K562 (cell line): ENCODE results near the gene TRIM14. TPM values are rescaled to one million over a fixed set of nuclear protein-coding genes. Genes with fewer than 3 reads are reported as not detected.

Experiments
- ETV6 ChIP-seq, 3 experiments: fragments of 150-350 bp in 1 of 3; sonication (generic) in 1 of 3; formaldehyde crosslinking in 1 of 3; IDR thresholded peaks; 2 replicates each; pipeline versions ENCODE4 v1.6.1 to v1.8.0; 2014 to 2022; ENCODE audit warnings: borderline replicate concordance in 2 of 3, low read depth in 2 of 3, antibody characterized with exemption in 1 of 3, low read length in 1 of 3, mild to moderate bottlenecking in 1 of 3, missing genetic modification reagents in 1 of 3
- KLF1 ChIP-seq: fragments of 450-650 bp; IDR thresholded peaks from 2 replicates; pipeline ENCODE4 v1.6.1; 2016; ENCODE audit warnings: missing genetic modification characterization, missing compliant biosample characterization
- NR2C1 ChIP-seq, 2 experiments: fragments of 450-650 bp; IDR thresholded peaks; 2 replicates each; pipeline ENCODE4 v1.6.1; 2017; ENCODE audit warnings: mild to moderate bottlenecking in 2 of 2, antibody characterized with exemption in 1 of 2, inconsistent platforms in 1 of 2, missing compliant biosample characterization in 1 of 2, missing genetic modification characterization in 1 of 2
- NR2F6 ChIP-seq: fragments of 450-650 bp; formaldehyde crosslinking; IDR thresholded peaks from 2 replicates; pipeline ENCODE4 v1.4.0; 2020; ENCODE audit warnings: mild to moderate bottlenecking
- POLR3G ChIP-seq: IDR thresholded peaks from 2 replicates; pipeline ENCODE4 v1.6.1; 2011; ENCODE audit not compliant: insufficient read length, insufficient replicate concordance; ENCODE audit errors: extremely low read depth
- POU5F1 ChIP-seq: fragments of 150-350 bp; IDR thresholded peaks from 2 replicates; pipeline ENCODE4 v1.6.1; 2014; ENCODE audit warnings: borderline replicate concordance, low read length, low read depth, mild to moderate bottlenecking; ENCODE audit not compliant: partially characterized antibody
- TBP ChIP-seq: optimal IDR thresholded peaks from 2 replicates; pipeline ENCODE3; 2011; ENCODE audit warnings: low read depth, low read length, improper control_type of control experiment
- THAP7 ChIP-seq: fragments of 250-450 bp; sonication (Bioruptor Pico); IDR thresholded peaks from 2 replicates; pipeline ENCODE4 v1.5.0; 2021
- YBX1 ChIP-seq: fragments of 450-650 bp; IDR thresholded peaks from 2 replicates; pipeline ENCODE4 v1.7.1; 2016; ENCODE audit warnings: mild to moderate bottlenecking
- ZNF134 ChIP-seq: fragments of 250-450 bp; sonication (Bioruptor Pico); conservative IDR thresholded peaks from 2 replicates; pipeline ENCODE4 v1.4.0; 2020
- ZNF444 ChIP-seq: fragments of 250-450 bp; sonication (Bioruptor Pico); IDR thresholded peaks from 2 replicates; pipeline ENCODE4 v1.4.0; 2020; ENCODE audit warnings: mild to moderate bottlenecking, moderate library complexity
- polyA plus RNA-seq, 8 experiments: library from polyadenylated mRNA; depleted of rRNA in 4 of 8; stranded (reverse) in 5 of 8; unstranded in 3 of 8; fragments of >200 nt; fragmentation: Nextera tagmentation in 2 of 8; fragmentation: Illumina TruSeq in 1 of 8; extraction: Ambion mirVana in 2 of 8; extraction: Trizol in 1 of 8; gene quantifications; 2 replicates each; pipeline versions ENCODE4 v1.2.1 to v1.2.3, GENCODE V29; 2011 to 2014; ENCODE audit warnings: inconsistent platforms in 1 of 8, missing spikeins in 1 of 8
- total RNA-seq, 7 experiments: library from RNA; depleted of rRNA in 6 of 7; stranded (reverse); fragments of >200 nt in 6 of 7; fragmentation: Illumina TruSeq in 2 of 7; extraction: Trizol in 2 of 7; gene quantifications; 2 replicates each; pipeline versions ENCODE4 v1.2.1 to v1.2.3, GENCODE V29; 2011 to 2021; ENCODE audit warnings: low replicate concordance in 1 of 7
- TF ChIP-seq, protein P1 (sequence below): fragments of 450-650 bp; IDR thresholded peaks from 2 replicates; pipeline ENCODE4 v1.6.1; 2014; ENCODE audit warnings: low read depth, mild to moderate bottlenecking, moderate library complexity, borderline replicate concordance
- TF ChIP-seq, protein P2 (sequence below): fragments of 450-650 bp; IDR thresholded peaks from 2 replicates; pipeline ENCODE4 v1.6.1; 2017; ENCODE audit warnings: antibody characterized with exemption, mild to moderate bottlenecking

The TRIM14 gene
- total and polyA plus RNA-seq, 9 of the 15 experiments (the other 6 are each of a cell fraction or from before 2014, with no cell fraction given), result 7.6 to 41.0 (median 17.9) TPM

DNA sequence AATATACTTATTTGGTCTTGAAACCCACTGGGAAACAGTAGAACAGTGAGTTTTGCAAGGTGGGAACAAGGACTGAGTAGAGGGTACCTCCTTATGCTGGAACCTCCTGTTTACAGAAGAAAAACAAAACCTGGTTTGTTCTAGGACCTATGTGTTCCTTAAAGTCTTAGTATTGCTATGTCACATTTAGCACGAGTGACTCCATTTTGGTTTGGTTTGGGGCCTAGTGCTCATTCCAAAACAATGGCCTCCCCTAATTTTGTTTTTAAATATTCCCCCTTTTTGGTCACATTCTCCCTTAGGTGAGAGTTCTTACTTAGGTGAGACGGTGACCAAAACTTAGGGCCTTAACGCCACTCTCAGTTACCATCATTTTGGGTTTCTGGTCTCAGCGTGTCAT, 68.7 kb downstream of the TRIM14 start (continued):
- TF ChIP-seq, protein P1, sequence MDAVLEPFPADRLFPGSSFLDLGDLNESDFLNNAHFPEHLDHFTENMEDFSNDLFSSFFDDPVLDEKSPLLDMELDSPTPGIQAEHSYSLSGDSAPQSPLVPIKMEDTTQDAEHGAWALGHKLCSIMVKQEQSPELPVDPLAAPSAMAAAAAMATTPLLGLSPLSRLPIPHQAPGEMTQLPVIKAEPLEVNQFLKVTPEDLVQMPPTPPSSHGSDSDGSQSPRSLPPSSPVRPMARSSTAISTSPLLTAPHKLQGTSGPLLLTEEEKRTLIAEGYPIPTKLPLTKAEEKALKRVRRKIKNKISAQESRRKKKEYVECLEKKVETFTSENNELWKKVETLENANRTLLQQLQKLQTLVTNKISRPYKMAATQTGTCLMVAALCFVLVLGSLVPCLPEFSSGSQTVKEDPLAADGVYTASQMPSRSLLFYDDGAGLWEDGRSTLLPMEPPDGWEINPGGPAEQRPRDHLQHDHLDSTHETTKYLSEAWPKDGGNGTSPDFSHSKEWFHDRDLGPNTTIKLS, result no peak
- TF ChIP-seq POLR3G, result no peak
- 0 out of 2 replicates have a peak, but pooled peaks have one; percentile 23 for TF ChIP-seq THAP7
- TF ChIP-seq ZNF134 (CRISPR knock-in tag), result peak; percentile 79
- no peak for TF ChIP-seq TBP
- TF ChIP-seq KLF1 (tag), result no peak; the same call in 1 of the 2 replicates
- TF ChIP-seq YBX1, result no peak
- TF ChIP-seq POU5F1, result no peak
- no peak for TF ChIP-seq NR2F6
- peak; percentile 75; the same call in 1 of the 2 replicates for TF ChIP-seq ZNF444 (CRISPR knock-in tag)
- TF ChIP-seq, protein P2, sequence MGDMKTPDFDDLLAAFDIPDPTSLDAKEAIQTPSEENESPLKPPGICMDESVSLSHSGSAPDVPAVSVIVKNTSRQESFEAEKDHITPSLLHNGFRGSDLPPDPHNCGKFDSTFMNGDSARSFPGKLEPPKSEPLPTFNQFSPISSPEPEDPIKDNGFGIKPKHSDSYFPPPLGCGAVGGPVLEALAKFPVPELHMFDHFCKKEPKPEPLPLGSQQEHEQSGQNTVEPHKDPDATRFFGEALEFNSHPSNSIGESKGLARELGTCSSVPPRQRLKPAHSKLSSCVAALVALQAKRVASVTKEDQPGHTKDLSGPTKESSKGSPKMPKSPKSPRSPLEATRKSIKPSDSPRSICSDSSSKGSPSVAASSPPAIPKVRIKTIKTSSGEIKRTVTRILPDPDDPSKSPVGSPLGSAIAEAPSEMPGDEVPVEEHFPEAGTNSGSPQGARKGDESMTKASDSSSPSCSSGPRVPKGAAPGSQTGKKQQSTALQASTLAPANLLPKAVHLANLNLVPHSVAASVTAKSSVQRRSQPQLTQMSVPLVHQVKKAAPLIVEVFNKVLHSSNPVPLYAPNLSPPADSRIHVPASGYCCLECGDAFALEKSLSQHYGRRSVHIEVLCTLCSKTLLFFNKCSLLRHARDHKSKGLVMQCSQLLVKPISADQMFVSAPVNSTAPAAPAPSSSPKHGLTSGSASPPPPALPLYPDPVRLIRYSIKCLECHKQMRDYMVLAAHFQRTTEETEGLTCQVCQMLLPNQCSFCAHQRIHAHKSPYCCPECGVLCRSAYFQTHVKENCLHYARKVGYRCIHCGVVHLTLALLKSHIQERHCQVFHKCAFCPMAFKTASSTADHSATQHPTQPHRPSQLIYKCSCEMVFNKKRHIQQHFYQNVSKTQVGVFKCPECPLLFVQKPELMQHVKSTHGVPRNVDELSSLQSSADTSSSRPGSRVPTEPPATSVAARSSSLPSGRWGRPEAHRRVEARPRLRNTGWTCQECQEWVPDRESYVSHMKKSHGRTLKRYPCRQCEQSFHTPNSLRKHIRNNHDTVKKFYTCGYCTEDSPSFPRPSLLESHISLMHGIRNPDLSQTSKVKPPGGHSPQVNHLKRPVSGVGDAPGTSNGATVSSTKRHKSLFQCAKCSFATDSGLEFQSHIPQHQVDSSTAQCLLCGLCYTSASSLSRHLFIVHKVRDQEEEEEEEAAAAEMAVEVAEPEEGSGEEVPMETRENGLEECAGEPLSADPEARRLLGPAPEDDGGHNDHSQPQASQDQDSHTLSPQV, result peak; percentile 99
- TF ChIP-seq NR2C1 (IDR thresholded peaks at IDR 0.05), result no peak
- TF ChIP-seq NR2C1 (tag; IDR thresholded peaks at IDR 0.05), result peak; percentile 88
- no peak for TF ChIP-seq ETV6 (IDR thresholded peaks at IDR 0.05; ENCODE audit: borderline replicate concordance in 1 of 2, low read depth in 2 of 2, low read length in 1 of 2)
- no peak for TF ChIP-seq ETV6 (CRISPR knock-in tag; IDR thresholded peaks at IDR 0.05; ENCODE audit: borderline replicate concordance)
